Glutamatergic neuron (in vitro differentiated cells): ENCODE measurements around the gene TMEM45A. TPM values are rescaled to one million over a fixed set of nuclear protein-coding genes. Genes with fewer than 3 reads are reported as not detected.

Experiments
- DNase-seq: peaks from one replicate; pipeline ENCODE4 v3.0.0; 2022
- H3K27ac Mint-ChIP-seq: one replicate; pipeline ENCODE4 v1.8.0; 2020; ENCODE audit warnings: mild to moderate bottlenecking, mixed read lengths, inconsistent platforms; ENCODE audit not compliant: unreplicated experiment
- H3K27me3 Mint-ChIP-seq: one replicate; pipeline ENCODE4 v1.8.0; 2020; ENCODE audit warnings: mild to moderate bottlenecking, moderate library complexity, mixed read lengths, inconsistent platforms; ENCODE audit not compliant: unreplicated experiment
- H3K36me3 Mint-ChIP-seq: one replicate; pipeline ENCODE4 v1.8.0; 2020; ENCODE audit warnings: mild to moderate bottlenecking, mixed read lengths, inconsistent platforms; ENCODE audit not compliant: unreplicated experiment
- H3K4me1 Mint-ChIP-seq: one replicate; pipeline ENCODE4 v1.8.0; 2020; ENCODE audit warnings: mild to moderate bottlenecking, low read depth, mixed read lengths, inconsistent platforms; ENCODE audit not compliant: unreplicated experiment
- H3K4me3 Mint-ChIP-seq: one replicate; pipeline ENCODE4 v1.8.0; 2020; ENCODE audit warnings: mild to moderate bottlenecking, mixed read lengths, inconsistent platforms; ENCODE audit not compliant: unreplicated experiment
- H3K9me3 Mint-ChIP-seq: one replicate; pipeline ENCODE4 v1.8.0; 2020; ENCODE audit warnings: mild to moderate bottlenecking, moderate library complexity, mixed read lengths, inconsistent platforms; ENCODE audit not compliant: unreplicated experiment
- total RNA-seq: library from RNA; stranded (reverse); fragmentation: NEBNext Ultra II Directional; extraction: Animal tissue kit (Norgen Biotek cat#: 25700); gene quantifications from one replicate; pipeline ENCODE4 v1.2.1, GENCODE V29; 2021; ENCODE audit not compliant: unreplicated experiment
- TF ChIP-seq, protein P1 (sequence below): fragments of 200-600 bp; sonication (generic); IDR thresholded peaks from one replicate; pipeline ENCODE4 v1.5.0; 2021; ENCODE audit not compliant: partially characterized antibody, unreplicated experiment

The TMEM45A gene
- total RNA-seq, 1 donor from 2014 or later: 0.61 TPM

DNA sequence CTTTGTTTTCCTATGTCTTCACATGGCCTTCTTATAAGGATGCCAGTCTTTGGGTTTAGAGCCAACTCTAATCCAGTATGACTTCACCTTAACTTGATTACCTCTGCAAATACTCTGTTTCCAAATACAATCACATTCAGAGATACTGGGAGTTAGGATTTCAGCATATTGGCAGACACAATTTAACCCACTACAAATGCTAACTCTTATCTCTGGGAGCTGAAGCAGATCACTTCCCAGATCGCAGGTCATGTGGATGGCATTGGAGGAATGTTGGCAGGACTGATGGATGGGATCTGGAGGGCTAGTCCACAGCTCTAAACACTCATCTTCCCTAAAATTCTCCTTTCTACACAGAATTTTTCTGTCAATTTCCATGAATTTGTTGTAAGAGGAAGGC is 70.8 kb downstream of the TMEM45A start:
- Mint-ChIP-seq H3K27me3 (no peaks in the 10 kb centered on the region), H3K4me1 (peaks cover 5% of the 10 kb centered on the region), H3K36me3 (no peaks in the 10 kb centered on the region), H3K9me3 (no peaks in the 10 kb centered on the region), H3K27ac (no peak overlapping the region), H3K4me3 (no peak overlapping the region)
- DNase-seq: no peak
- TF ChIP-seq, protein P1, sequence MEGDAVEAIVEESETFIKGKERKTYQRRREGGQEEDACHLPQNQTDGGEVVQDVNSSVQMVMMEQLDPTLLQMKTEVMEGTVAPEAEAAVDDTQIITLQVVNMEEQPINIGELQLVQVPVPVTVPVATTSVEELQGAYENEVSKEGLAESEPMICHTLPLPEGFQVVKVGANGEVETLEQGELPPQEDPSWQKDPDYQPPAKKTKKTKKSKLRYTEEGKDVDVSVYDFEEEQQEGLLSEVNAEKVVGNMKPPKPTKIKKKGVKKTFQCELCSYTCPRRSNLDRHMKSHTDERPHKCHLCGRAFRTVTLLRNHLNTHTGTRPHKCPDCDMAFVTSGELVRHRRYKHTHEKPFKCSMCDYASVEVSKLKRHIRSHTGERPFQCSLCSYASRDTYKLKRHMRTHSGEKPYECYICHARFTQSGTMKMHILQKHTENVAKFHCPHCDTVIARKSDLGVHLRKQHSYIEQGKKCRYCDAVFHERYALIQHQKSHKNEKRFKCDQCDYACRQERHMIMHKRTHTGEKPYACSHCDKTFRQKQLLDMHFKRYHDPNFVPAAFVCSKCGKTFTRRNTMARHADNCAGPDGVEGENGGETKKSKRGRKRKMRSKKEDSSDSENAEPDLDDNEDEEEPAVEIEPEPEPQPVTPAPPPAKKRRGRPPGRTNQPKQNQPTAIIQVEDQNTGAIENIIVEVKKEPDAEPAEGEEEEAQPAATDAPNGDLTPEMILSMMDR: no peak

DNA sequence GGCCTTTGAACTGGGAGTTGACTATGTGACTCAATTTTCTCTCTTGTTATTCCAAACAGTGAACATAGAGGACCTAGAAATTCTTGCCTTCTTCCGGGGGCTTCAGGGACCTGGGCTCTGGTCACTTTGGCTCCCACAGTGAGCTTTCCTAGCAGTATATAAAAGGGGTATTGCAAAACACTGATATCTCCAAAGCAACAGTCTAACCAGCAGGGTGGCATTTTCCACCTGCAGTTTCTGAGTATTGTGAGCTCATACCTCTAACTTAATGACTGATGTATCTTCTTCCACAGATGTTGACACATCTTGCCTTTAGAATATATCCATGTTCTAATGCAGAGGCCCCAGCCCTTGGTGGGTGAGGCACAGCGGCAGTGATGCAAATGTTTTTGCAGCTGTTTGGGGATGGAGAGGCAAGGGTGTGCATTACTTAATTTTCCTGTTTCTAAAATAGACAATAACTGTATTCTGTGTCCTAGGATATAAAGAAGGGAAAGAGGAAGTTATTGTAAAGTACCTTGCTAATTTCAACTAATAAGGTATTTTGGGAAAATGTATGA is 71.3 kb downstream of the TMEM45A start:
- TF ChIP-seq, protein P1: no peak
- H3K27ac Mint-ChIP-seq: no peak overlapping the region

DNA sequence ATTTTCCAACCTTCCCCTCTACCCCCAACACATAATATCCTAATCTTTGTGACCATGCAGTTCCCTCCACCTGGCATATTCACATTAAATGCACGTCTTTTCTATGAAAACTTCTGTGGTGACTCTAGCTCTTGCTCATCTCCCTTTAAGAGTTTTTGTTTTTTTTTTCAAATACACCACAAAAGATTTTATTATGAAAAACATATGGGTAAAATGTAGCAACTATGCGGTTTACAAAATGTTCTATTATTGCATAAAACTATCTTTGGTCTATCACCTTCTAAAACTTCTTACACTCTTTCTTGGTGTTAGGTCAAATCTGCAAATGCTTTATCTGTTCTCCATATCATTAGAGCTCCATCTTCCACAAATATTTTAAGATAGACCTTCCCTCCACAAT is 78.4 kb downstream of the TMEM45A start:
- H3K27me3 Mint-ChIP-seq: peaks cover 1% of the 10 kb centered on the region
- H3K4me1 Mint-ChIP-seq: no peaks in the 10 kb centered on the region
- no peak overlapping the region for H3K27ac Mint-ChIP-seq
- H3K4me3 Mint-ChIP-seq: no peak overlapping the region
- no peak for DNase-seq
- H3K9me3 Mint-ChIP-seq: no peaks in the 10 kb centered on the region
- no peaks in the 10 kb centered on the region for H3K36me3 Mint-ChIP-seq
- TF ChIP-seq, protein P1: no peak

More for the DNA sequence above, 71.3 kb downstream of the TMEM45A start:
- no peak for DNase-seq
- no peaks in the 10 kb centered on the region for H3K27me3 Mint-ChIP-seq
- H3K36me3 Mint-ChIP-seq: no peaks in the 10 kb centered on the region
- no peaks in the 10 kb centered on the region for H3K9me3 Mint-ChIP-seq
- H3K4me1 Mint-ChIP-seq: peaks cover 5% of the 10 kb centered on the region
- no peak overlapping the region for H3K4me3 Mint-ChIP-seq

DNA sequence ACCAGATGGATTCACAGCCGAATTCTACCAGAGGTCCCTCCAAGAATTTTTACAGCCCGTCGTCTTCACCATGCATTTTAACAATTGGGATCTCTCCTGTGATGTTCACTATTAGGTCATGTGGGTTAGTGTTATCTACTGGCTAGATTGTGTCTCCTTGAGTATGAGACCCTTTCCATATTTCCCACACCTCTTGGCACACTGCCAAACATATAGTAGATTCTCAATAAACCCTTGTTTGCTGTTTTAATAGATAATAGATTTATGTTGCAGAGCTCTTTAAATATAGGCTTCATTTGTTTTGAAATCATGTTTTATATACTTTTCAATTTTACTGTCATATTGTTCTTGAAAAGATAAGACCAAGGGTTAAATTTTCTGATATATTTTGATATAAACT is 82.1 kb downstream of the TMEM45A start:
- no peak for DNase-seq
- H3K36me3 Mint-ChIP-seq: no peaks in the 10 kb centered on the region
- no peaks in the 10 kb centered on the region for H3K4me1 Mint-ChIP-seq
- TF ChIP-seq, protein P1: no peak
- no peaks in the 10 kb centered on the region for H3K9me3 Mint-ChIP-seq
- H3K27me3 Mint-ChIP-seq: peaks cover 2% of the 10 kb centered on the region
- H3K4me3 Mint-ChIP-seq: no peak overlapping the region
- no peak overlapping the region for H3K27ac Mint-ChIP-seq

DNA sequence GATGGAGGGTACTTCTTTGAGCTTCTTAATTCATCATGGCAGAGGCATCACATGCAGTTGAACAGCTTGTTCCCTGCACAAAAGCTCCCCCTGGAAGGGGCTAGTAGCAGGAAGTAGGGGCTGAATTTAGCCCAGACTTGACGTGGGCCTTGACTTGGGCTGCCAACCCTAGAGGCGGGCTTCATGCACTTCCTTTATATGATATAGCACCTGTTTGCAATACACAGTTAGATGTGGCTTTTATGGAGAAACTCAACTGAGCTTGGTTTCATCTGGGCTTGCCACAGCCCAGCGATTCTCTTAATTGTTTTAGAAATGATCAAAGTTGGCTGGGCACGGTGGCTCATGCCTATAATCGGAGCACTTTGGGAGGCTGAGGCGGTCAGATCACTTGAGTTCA is 83.3 kb downstream of the TMEM45A start:
- TF ChIP-seq, protein P1: no peak
- Mint-ChIP-seq H3K27ac (no peak overlapping the region), H3K4me3 (no peak overlapping the region), H3K27me3 (peaks cover 3% of the 10 kb centered on the region), H3K36me3 (no peaks in the 10 kb centered on the region), H3K9me3 (no peaks in the 10 kb centered on the region), H3K4me1 (no peaks in the 10 kb centered on the region)
- DNase-seq: no peak
